OCI-LY1 (cell line): ENCODE data around the gene HAL.

Source experiments
- H2AFZ ChIP-seq: fragments of 200-600 bp; sonication (generic), shearing (Covaris generic); 2 replicates; pipeline ENCODE4 v1.6.0; 2014; ENCODE audit warnings: antibody characterized with exemption, mild to moderate bottlenecking, low read length
- H3F3A ChIP-seq: fragments of 200-600 bp; sonication (generic), shearing (Covaris generic); 2 replicates; pipeline ENCODE4 v1.6.0; 2014; ENCODE audit warnings: mild to moderate bottlenecking, antibody characterized with exemption, low read length, moderate library complexity; ENCODE audit not compliant: insufficient read depth
- H3K27ac ChIP-seq: fragments of 200-600 bp; sonication (generic); 2 replicates; pipeline ENCODE4 v1.5.1; 2014; ENCODE audit warnings: low read length, mixed run types, mild to moderate bottlenecking, low read depth; ENCODE audit not compliant: poor library complexity, severe bottlenecking
- H3K27me3 ChIP-seq: fragments of 200-600 bp; sonication (generic); 2 replicates; pipeline ENCODE4 v1.6.0; 2014; ENCODE audit warnings: antibody characterized with exemption, mild to moderate bottlenecking, low read length, moderate library complexity; ENCODE audit not compliant: insufficient read depth
- H3K36me3 ChIP-seq: fragments of 200-600 bp; sonication (generic); 2 replicates; pipeline ENCODE4 v1.6.1; 2014; ENCODE audit warnings: mild to moderate bottlenecking, antibody characterized with exemption, low read length, moderate library complexity, mixed read lengths; ENCODE audit not compliant: insufficient read depth
- H3K4me1 ChIP-seq: fragments of 200-600 bp; sonication (generic); 2 replicates; pipeline ENCODE4 v1.5.1; 2014; ENCODE audit warnings: mild to moderate bottlenecking, low read length, moderate library complexity; ENCODE audit not compliant: insufficient read depth, severe bottlenecking
- H3K4me2 ChIP-seq: fragments of 200-600 bp; sonication (generic), shearing (Covaris generic); 2 replicates; pipeline ENCODE4 v1.6.1; 2014; ENCODE audit warnings: low read length
- H3K4me3 ChIP-seq: fragments of 200-600 bp; sonication (generic); 2 replicates; pipeline ENCODE4 v1.5.1; 2014; ENCODE audit warnings: low read length, low read depth, mild to moderate bottlenecking, mixed read lengths; ENCODE audit not compliant: poor library complexity, severe bottlenecking
- H3K79me2 ChIP-seq: fragments of 200-600 bp; shearing (Covaris generic); 2 replicates; pipeline ENCODE4 v1.6.1; 2016; ENCODE audit warnings: mixed run types, low read length, mixed read lengths; ENCODE audit not compliant: insufficient read depth
- H3K9ac ChIP-seq: fragments of 200-600 bp; sonication (generic), shearing (Covaris generic); 2 replicates; pipeline ENCODE4 v1.6.1; 2014; ENCODE audit warnings: mild to moderate bottlenecking, low read length, mixed read lengths
- H3K9me2 ChIP-seq: fragments of 200-600 bp; sonication (generic), shearing (Covaris generic); 2 replicates; pipeline ENCODE4 v1.6.1; 2014; ENCODE audit warnings: low read depth, mild to moderate bottlenecking, low read length, mixed read lengths
- H3K9me3 ChIP-seq: fragments of 200-600 bp; shearing (Covaris generic); 2 replicates; pipeline ENCODE4 v1.6.1; 2014; ENCODE audit warnings: low read length, mixed read lengths
- H4K20me1 ChIP-seq: fragments of 200-600 bp; sonication (generic), shearing (Covaris generic); 2 replicates; pipeline ENCODE4 v1.6.0; 2016; ENCODE audit warnings: mild to moderate bottlenecking, low read length; ENCODE audit not compliant: insufficient read depth
- EZH2 ChIP-seq: fragments of 200-600 bp; sonication (generic), shearing (Covaris generic); IDR thresholded peaks from 2 replicates; pipeline ENCODE4 v1.8.0; 2017; ENCODE audit warnings: borderline replicate concordance, mixed run types, mild to moderate bottlenecking, antibody characterized with exemption, low read length, moderate library complexity, mixed read lengths
- TF ChIP-seq, protein P1 (sequence below): fragments of 200-600 bp; sonication (generic), shearing (Covaris generic); IDR thresholded peaks from 2 replicates; pipeline ENCODE4 v1.5.1; 2017; ENCODE audit warnings: mild to moderate bottlenecking, antibody characterized with exemption, low read length, moderate library complexity, mixed read lengths

The HAL gene

DNA sequence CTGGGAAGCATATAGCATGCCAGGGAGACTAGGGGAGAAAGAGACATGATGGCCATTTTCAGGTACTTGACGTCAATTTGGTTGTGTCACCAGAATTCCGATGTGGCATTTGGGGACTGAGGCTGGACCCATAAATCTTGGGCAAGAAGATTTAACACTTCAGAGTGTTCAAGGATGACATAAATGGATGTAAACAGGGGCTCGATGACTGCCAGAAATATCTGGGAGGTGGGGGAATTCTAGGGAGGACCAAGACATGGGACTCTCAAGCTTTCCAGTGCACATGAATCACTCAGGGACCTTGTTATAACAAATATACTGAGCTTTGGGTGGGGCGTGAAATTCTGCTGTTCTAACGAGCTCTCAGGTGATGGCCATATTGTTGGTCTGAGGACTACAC lies 17.8 kb downstream of the HAL start:
- no peaks in the 10 kb centered on the region for H3K36me3 ChIP-seq
- no peaks in the 10 kb centered on the region for H3K9me2 ChIP-seq
- TF ChIP-seq, protein P1, sequence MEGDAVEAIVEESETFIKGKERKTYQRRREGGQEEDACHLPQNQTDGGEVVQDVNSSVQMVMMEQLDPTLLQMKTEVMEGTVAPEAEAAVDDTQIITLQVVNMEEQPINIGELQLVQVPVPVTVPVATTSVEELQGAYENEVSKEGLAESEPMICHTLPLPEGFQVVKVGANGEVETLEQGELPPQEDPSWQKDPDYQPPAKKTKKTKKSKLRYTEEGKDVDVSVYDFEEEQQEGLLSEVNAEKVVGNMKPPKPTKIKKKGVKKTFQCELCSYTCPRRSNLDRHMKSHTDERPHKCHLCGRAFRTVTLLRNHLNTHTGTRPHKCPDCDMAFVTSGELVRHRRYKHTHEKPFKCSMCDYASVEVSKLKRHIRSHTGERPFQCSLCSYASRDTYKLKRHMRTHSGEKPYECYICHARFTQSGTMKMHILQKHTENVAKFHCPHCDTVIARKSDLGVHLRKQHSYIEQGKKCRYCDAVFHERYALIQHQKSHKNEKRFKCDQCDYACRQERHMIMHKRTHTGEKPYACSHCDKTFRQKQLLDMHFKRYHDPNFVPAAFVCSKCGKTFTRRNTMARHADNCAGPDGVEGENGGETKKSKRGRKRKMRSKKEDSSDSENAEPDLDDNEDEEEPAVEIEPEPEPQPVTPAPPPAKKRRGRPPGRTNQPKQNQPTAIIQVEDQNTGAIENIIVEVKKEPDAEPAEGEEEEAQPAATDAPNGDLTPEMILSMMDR: no peak
- no peak for TF ChIP-seq EZH2
- no peak overlapping the region for H3K9ac ChIP-seq
- no peaks in the 10 kb centered on the region for H3K79me2 ChIP-seq
- no peaks in the 10 kb centered on the region for H3K27me3 ChIP-seq
- H3F3A ChIP-seq: no peaks in the 10 kb centered on the region
- H3K9me3 ChIP-seq: no peaks in the 10 kb centered on the region
- no peak overlapping the region for H2AFZ ChIP-seq
- H3K27ac ChIP-seq: no peak overlapping the region
- no peak overlapping the region for H3K4me3 ChIP-seq
- no peaks in the 10 kb centered on the region for H3K4me1 ChIP-seq
- H3K4me2 ChIP-seq: no peak overlapping the region
- H4K20me1 ChIP-seq: no peaks in the 10 kb centered on the region

DNA sequence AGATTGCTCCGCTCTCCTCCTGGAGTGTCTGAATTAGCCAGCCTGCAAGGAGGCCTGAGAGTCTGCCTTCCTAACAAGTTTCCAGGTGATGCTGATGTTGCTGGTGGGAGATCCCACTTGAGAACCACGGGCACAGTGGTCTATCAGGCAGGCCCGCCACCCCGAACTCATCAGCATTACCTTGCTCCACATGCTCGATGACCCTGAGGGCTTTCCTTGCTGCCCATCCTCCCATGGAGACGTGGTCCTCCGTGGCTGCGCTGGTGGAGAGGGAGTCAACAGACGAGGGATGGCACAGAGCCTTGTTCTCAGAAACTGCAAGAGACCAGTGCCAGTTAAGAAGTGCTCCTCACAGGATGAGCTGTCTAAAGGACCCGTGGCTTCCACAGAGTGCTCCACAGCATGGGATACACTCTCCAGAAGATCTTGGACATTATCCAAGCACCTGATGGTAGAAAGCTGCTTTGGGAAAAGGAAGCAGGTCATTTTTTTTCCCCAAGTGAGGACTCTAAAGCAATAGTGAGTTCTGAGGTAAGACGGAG lies 18.3 kb downstream of the HAL start:
- Histone ChIP-seq H3F3A (no peaks in the 10 kb centered on the region), H3K36me3 (no peaks in the 10 kb centered on the region), H4K20me1 (no peaks in the 10 kb centered on the region), H3K79me2 (no peaks in the 10 kb centered on the region), H3K9me2 (no peaks in the 10 kb centered on the region), H3K27me3 (no peaks in the 10 kb centered on the region), H3K4me1 (no peaks in the 10 kb centered on the region), H3K4me2 (no peak overlapping the region), H3K4me3 (no peak overlapping the region), H2AFZ (no peak overlapping the region), H3K9ac (no peak overlapping the region), H3K9me3 (no peaks in the 10 kb centered on the region), H3K27ac (no peak overlapping the region)
- TF ChIP-seq, protein P1: no peak
- no peak for TF ChIP-seq EZH2

DNA sequence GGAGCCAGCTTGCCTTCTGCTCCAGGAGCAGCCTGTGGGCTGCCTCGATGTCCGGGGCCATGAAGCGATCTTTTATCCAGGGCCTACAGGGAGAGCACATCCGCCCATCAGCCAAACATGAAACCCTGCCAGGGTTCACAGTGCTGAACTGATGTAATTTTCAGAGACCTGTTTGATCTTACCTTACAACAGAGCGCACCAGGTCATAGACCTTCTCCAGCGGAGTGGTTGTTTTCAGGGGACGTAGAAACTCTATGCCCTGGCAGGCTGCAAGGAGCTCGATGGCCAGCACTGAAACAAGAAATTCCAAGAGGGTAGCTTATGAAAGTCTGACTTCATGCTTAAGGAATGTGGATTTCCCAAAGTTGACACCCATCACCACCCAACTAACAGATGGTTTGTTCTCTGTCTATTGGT lies 19.7 kb downstream of the HAL start:
- H3K27me3 ChIP-seq: no peaks in the 10 kb centered on the region
- no peaks in the 10 kb centered on the region for H4K20me1 ChIP-seq
- H2AFZ ChIP-seq: no peak overlapping the region
- no peaks in the 10 kb centered on the region for H3K9me3 ChIP-seq
- no peak overlapping the region for H3K4me2 ChIP-seq
- H3K79me2 ChIP-seq: no peaks in the 10 kb centered on the region
- no peaks in the 10 kb centered on the region for H3K36me3 ChIP-seq
- H3K27ac ChIP-seq: no peak overlapping the region
- H3F3A ChIP-seq: no peaks in the 10 kb centered on the region
- TF ChIP-seq EZH2: no peak
- no peaks in the 10 kb centered on the region for H3K9me2 ChIP-seq
- H3K4me3 ChIP-seq: no peak overlapping the region
- no peaks in the 10 kb centered on the region for H3K4me1 ChIP-seq
- H3K9ac ChIP-seq: no peak overlapping the region

DNA sequence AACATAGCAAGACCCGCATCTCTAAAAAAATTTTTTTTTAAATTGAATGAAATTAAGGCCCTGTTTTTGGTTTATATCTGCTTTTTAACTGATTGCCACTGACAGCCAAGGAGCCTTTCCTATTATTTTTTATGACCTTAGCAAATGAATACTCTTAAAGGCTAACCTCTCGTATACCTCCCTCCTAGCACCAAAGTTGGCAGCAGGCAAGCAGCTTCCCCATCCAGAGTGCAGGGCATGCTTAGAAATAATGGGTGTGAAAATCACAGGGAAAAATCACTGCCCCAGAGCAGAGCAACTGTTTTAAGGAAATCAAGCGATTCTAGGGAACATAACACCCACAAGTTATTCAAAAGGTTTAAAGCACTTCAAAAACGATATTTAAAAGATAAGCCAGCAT lies 20.7 kb downstream of the HAL start:
- no peaks in the 10 kb centered on the region for H3K9me3 ChIP-seq
- H3K79me2 ChIP-seq: no peaks in the 10 kb centered on the region
- H4K20me1 ChIP-seq: no peaks in the 10 kb centered on the region
- no peaks in the 10 kb centered on the region for H3K27me3 ChIP-seq
- H3K36me3 ChIP-seq: no peaks in the 10 kb centered on the region
- no peak overlapping the region for H3K4me2 ChIP-seq
- no peaks in the 10 kb centered on the region for H3F3A ChIP-seq
- no peak overlapping the region for H2AFZ ChIP-seq
- H3K9ac ChIP-seq: no peak overlapping the region
- no peak overlapping the region for H3K27ac ChIP-seq
- H3K4me1 ChIP-seq: no peaks in the 10 kb centered on the region
- H3K9me2 ChIP-seq: no peaks in the 10 kb centered on the region
- H3K4me3 ChIP-seq: no peak overlapping the region
- TF ChIP-seq, protein P1: no peak
- no peak for TF ChIP-seq EZH2
